Lower leg skin (tissue), 4 donors: ENCODE results near the gene PTGDS. TPM values are rescaled to one million over a fixed set of nuclear protein-coding genes. Genes with fewer than 3 reads are reported as not detected.

Source experiments
- DNase-seq, 2 donors: peaks; one replicate each; pipeline ENCODE4 v3.0.0-alpha.2; 2019; ENCODE audit warnings: low spot score in 2 of 2
- H3K4me3 ChIP-seq: fragments of 200-600 bp; sonication (generic); 2 replicates; pipeline ENCODE4 v1.5.1; 2017; ENCODE audit warnings: mild to moderate bottlenecking, low read depth; ENCODE audit not compliant: poor library complexity, severe bottlenecking
- POLR2A ChIP-seq, 2 donors: fragments of 450-650 bp; IDR thresholded peaks; one replicate each; pipeline ENCODE4 v1.6.1; 2016 to 2017; ENCODE audit warnings: antibody characterized with exemption in 2 of 2, mild to moderate bottlenecking in 1 of 2, moderate library complexity in 1 of 2
- WGBS, 2 donors: methylation state at CpG; one replicate each; pipeline ENCODE4 v1.1.5; 2018; 5-methylcytosine and 5-hydroxymethylcytosine counted together
- intact Hi-C: fragments of 100-400 bp; cut with DNase I; formaldehyde crosslinking; loops from one replicate; pipeline ENCODE4 v1.15.0; 2023; ENCODE audit warnings: low total_unique reads
- total RNA-seq, 4 donors: library from RNA; depleted of rRNA; stranded (reverse); fragments of >200 nt; gene quantifications; one replicate each; pipeline ENCODE4 v1.1.0, GENCODE V29; 2016
- TF ChIP-seq, protein P1 (sequence below), 3 donors: fragments of 450-650 bp; IDR thresholded peaks; one replicate each; pipeline ENCODE4 v1.5.1; 2016; ENCODE audit warnings: antibody characterized with exemption in 3 of 3, mild to moderate bottlenecking in 3 of 3, moderate library complexity in 2 of 3

The PTGDS gene
- total RNA-seq, 4 donors from 2014 or later = 9.7 to 75.3 (median 14.8) TPM

DNA sequence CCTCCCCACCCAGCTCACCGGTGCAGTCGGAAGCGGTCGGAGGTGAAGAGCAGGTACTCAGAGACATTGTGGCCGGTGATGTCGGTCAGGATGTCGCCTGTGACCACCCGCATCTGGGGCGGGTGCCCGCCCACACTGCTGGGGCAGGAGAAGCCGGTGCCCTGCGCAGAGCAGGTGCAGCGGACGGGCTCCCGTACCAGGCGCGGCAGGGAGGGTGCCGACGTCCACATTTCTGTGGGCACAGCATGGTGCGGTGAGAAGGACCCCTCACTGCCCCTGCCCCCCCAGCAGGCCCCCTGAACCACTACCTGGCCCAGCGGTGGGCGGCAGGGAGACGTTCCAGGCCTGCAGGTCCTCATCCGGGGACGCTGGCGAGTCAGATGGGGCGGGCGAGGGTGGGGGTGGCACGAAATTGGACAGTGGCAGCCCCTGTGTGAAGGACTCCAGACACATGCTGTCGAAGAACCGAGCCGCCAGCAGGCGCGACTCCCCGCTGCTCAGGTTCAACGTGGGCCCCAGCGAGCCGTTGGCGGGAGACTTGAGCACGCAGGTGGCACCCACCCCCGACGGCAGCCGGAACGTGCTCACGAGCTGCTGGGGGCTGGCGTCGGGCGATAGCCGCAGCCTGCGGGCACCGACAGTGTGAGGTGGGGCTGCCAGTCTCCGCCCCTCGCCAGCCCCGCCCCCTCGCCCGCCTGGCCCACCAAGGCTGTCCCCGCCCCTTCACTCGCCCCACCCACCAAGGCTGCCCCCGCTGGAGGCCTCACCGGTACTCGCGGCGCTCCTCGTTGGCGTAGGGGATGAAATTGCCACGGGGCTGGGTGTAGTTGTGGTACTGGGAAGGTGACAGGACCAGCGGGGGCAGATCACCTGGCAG is 35.6 kb downstream of the PTGDS start:
- TF ChIP-seq POLR2A (IDR thresholded peaks at IDR 0.05) = no peak
- TF ChIP-seq, protein P1, sequence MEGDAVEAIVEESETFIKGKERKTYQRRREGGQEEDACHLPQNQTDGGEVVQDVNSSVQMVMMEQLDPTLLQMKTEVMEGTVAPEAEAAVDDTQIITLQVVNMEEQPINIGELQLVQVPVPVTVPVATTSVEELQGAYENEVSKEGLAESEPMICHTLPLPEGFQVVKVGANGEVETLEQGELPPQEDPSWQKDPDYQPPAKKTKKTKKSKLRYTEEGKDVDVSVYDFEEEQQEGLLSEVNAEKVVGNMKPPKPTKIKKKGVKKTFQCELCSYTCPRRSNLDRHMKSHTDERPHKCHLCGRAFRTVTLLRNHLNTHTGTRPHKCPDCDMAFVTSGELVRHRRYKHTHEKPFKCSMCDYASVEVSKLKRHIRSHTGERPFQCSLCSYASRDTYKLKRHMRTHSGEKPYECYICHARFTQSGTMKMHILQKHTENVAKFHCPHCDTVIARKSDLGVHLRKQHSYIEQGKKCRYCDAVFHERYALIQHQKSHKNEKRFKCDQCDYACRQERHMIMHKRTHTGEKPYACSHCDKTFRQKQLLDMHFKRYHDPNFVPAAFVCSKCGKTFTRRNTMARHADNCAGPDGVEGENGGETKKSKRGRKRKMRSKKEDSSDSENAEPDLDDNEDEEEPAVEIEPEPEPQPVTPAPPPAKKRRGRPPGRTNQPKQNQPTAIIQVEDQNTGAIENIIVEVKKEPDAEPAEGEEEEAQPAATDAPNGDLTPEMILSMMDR (IDR thresholded peaks at IDR 0.05) = no peak
- 92 to 93% methylated on average over 34 to 38 of the region's 67 CpGs for WGBS, 2 donors
- DNase-seq = no peak
- intact Hi-C loops = no loop called here
- H3K4me3 ChIP-seq = no peak overlapping the region

DNA sequence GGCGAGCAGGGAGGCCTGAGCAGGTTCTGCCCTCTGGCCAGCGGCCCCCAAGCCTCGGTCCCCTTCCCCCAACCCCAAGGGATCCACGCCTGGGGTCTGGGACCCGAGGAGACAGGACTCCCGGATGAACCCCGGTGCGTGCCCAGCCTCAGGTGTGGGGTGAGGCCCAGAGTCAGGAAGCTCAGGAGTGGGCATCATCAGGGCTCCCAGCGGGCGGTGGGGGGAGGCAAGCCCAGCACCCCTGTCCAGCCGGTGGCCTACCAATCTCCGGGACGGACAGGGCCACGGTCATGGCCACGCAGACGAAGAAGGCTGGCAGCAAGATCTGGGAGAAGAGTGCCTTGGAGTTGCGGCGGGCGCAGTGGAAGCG is 36.3 kb downstream of the PTGDS start:
- 91 to 93% methylated on average over 19 to 20 of the region's 20 CpGs for WGBS, 2 donors
- no peak overlapping the region for H3K4me3 ChIP-seq
- TF ChIP-seq, protein P1 (IDR thresholded peaks at IDR 0.05) = no peak
- no peak for TF ChIP-seq POLR2A (IDR thresholded peaks at IDR 0.05)
- intact Hi-C loops = no loop called here
- no peak for DNase-seq

DNA sequence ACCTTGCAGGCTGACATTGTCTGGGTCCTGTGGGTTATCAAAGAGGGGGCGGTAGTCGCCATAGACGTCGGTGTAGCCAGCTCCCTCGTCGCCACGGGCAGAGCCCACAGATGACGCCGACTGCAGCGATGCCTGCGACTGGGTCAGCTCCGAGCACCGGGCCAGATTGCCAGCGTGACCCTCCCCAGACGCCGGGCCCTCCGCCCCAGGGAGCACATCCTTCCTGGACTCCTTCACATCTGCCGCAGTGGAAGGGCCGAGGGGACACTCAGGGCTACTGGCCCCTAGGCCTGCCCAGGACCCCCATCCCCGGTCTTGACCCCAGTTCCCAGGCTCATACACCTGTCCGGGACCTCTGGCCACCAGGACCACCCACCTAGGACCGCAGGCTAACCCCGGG is 36.9 kb downstream of the PTGDS start:
- no peak overlapping the region for H3K4me3 ChIP-seq
- intact Hi-C loops = no loop called here
- no peak for DNase-seq
- TF ChIP-seq, protein P1 (IDR thresholded peaks at IDR 0.05) = no peak
- no peak for TF ChIP-seq POLR2A (IDR thresholded peaks at IDR 0.05)
- 87 to 91% methylated on average over 15 to 23 of the region's 23 CpGs for WGBS, 2 donors

DNA sequence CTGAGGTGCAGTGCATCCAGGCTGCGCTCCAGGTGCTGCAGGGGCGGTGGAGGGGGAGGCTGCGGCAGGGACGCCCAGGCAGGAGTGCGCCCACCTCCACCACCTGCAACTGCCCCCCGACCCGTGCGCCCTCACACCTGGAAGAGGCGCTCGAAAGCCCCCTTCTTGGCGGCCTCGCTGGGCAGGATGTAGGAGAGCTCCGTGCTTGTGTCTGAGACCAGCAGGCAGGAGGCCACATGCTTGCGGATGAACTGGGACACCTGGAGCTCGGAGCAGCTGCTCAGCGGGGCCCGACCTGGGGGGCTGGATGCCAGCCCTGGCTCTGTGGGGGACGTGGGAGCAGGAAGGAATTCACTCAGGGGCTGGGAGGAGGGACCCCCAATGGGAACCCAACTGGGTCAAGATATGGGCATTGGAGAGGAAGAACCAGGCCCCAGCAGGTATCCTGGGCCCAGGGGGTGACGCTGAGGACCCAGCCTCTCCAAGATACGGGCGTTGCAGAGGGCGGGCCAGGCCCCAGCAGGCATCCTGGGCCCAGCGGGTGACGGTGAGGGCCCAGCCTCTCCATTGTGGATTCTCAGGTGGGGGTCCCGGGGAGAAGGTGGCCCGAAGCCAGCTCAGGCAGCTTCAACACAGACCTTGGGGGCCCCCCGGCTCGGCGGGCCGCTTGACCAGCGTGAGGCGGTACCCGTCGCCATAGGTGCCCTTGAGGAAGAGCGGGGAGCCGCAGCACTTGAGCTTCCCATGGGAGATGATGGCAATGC is 37.7 kb downstream of the PTGDS start:
- DNase-seq = no peak
- intact Hi-C loops = no loop called here
- WGBS, 2 donors = 92 to 95% methylated on average over 28 to 35 of the region's 36 CpGs
- TF ChIP-seq, protein P1 (IDR thresholded peaks at IDR 0.05) = no peak
- TF ChIP-seq POLR2A (IDR thresholded peaks at IDR 0.05) = no peak
- no peak overlapping the region for H3K4me3 ChIP-seq

DNA sequence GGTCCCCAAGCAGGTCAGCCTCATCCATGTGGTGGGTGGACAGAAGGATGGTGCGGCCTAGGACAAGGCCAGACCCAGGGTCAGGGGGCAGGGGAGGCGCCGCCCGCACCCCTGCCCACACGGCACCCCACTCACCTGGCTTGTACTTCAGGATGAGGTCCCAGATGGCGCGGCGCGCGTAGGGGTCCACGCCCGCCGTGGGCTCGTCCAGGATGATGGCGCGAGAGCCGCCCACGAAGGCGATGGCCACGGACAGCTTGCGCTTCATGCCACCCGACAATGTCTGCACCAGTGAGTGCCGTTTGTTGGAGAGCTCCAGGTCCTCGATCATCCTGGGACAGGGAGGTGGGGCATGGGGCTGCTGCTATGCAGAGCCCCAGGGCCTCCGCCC is 38.2 kb downstream of the PTGDS start:
- WGBS, 2 donors = 95 to 98% methylated on average over 25 of the region's 25 CpGs
- no peak for DNase-seq
- TF ChIP-seq, protein P1 (IDR thresholded peaks at IDR 0.05) = no peak
- TF ChIP-seq POLR2A (IDR thresholded peaks at IDR 0.05) = no peak

More for the DNA sequence above, 38.2 kb downstream of the PTGDS start:
- intact Hi-C loops = no loop called here
- no peak overlapping the region for H3K4me3 ChIP-seq
